ENCODE results near the gene STIL. TPM values are rescaled to one million over a fixed set of nuclear protein-coding genes. Genes with fewer than 3 reads are reported as not detected.
A peak's percentile ranks its signal among the peaks of the same experiment; 100 is the strongest.

STIL gene
- total and polyA plus RNA-seq, 2 of the 13 experiments (the other 11 are each of a cell fraction or from before 2014, with no cell fraction given) = 13.7 to 18.6 TPM

DNA sequence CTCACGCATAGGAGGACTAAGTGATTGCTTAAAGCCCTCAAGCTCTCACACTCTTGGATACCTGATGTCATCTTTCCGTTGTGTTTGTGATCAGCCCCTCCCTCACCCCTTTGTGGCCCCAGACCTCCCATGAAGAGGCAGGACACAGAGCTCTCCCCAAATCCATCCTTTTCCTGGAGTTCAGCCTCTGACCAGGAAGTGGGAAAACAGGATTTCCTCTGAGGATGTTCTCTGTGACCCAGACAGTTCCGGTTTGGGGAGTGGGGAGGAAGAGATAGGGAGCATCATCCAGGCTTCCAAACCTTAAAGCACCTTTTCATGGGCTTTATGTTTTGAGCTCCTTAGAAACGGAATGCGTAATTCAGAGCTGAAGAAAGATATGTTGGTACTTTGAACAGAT, 70.0 kb downstream of the STIL start (continued):
- TF ChIP-seq, protein P1, sequence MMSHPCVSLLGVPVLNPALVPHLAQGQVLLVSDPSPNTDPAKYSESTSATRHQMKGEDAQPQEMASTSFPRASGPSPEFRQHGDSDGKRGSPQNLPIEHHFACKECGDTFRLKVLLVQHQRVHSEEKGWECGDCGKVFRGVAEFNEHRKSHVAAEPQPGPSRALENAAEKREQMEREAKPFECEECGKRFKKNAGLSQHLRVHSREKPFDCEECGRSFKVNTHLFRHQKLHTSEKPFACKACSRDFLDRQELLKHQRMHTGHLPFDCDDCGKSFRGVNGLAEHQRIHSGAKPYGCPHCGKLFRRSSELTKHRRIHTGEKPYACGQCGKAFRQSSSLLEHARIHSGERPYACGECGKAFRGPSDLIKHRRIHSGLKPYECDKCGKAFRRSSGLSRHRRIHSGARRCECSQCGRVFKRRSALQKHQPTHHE (CRISPR knock-in tag; IDR thresholded peaks at IDR 0.05; ENCODE audit: borderline replicate concordance) = no peak
- no peak for TF ChIP-seq RXRB (CRISPR knock-in tag; IDR thresholded peaks at IDR 0.05; ENCODE audit: borderline replicate concordance)
- TF ChIP-seq NFYB (CRISPR knock-in tag; IDR thresholded peaks at IDR 0.05) = no peak
- no peak for TF ChIP-seq ATM (IDR thresholded peaks at IDR 0.05; ENCODE audit: borderline replicate concordance)
- no peak for TF ChIP-seq CEBPG (CRISPR knock-in tag; IDR thresholded peaks at IDR 0.05)
- no peak for TF ChIP-seq NFKBIZ (CRISPR knock-in tag; IDR thresholded peaks at IDR 0.05)
- no peak for TF ChIP-seq ZNF737 (CRISPR knock-in tag; IDR thresholded peaks at IDR 0.05; ENCODE audit: borderline replicate concordance)

DNA sequence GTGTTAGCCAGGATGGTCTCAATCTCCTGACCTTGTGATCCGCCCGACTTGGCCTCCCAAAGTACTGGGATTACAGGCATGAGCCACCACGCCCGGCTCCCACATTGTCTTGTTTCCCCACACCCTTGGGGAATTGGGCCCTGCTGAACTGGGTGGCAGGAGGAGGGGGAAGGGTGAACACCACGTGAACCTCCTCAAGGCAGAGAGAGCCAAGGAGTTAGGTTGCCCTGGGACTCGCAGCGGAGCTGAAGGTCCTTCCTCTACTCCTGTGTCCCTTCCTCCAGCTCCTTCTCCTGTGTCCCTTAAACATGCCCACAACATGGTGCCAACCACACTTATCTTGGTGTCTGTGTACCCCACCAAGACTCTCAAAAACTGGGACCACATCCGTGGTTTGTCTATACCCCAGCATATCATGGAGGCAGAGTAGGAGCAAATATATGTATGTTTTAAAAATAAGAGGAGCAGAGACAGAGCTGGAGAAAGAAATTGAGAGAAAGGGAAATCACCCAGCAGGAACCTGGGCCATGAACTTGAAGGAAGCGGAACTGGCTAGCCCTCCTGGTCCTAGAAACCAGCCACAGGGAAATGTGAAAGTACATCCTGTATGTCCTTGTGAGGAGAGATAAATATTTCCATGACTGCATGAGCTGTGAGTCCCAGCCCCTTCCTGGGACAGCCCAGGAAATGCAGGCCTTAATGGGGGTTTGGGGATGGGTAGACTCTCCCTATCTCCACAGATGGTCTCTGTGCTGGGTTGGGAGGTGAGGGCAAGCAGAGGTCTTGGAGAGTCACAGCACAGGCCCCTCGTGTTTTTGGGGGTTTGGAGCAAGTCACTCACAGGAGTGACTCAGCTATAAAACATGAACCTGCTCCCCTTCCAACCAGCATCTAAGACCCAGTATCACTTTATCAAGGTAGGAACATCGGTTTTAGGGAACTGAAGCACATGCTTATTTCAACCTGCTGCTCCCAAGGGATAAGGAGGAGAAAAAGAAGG, 72.5 kb downstream of the STIL start:
- H3K4me1 ChIP-seq (ENCODE audit: insufficient read depth, low read length) = peaks cover 15% of the 10 kb centered on the region
- H3K79me2 ChIP-seq (ENCODE audit: insufficient read depth, low read length) = no peaks in the 10 kb centered on the region
- peak overlapping the region; percentile 78 for H2AFZ ChIP-seq (ENCODE audit: low read length)
- H3K9ac ChIP-seq (ENCODE audit: insufficient read depth, low read depth, low read length) = no peak overlapping the region
- ATAC-seq (no peak), DNase-seq (ENCODE audit: low spot score) (no peak), FAIRE-seq (no peak)
- no peaks in the 10 kb centered on the region for H4K20me1 ChIP-seq (ENCODE audit: insufficient read depth, low read length)
- H3K4me2 ChIP-seq (ENCODE audit: low read depth, low read length) = peak overlapping the region; percentile 4; the same call in 1 of the 2 replicates
- CTCF ChIA-PET (ENCODE audit: low intra/inter-chr PET ratio, low total read pairs) = no interaction called here
- no peak overlapping the region for H3K4me3 ChIP-seq (replicated peaks in 1 of 3; ENCODE audit: insufficient read depth in 1 of 3, low read depth in 2 of 3, low read length in 3 of 3)
- no peaks in the 10 kb centered on the region for H3K9me3 ChIP-seq (ENCODE audit: low read length)
- no peak overlapping the region for H3K27ac ChIP-seq (ENCODE audit: extremely low read length, insufficient read depth, low read length)
- WGBS (ENCODE audit: low lambda C conversion rate) = 32% methylated on average over 11 of the region's 11 CpGs
- POLR2A ChIA-PET = interaction anchor here (1.0 kb wide), 1 partner anchor 49 kb away, joined by 3 read pairs; no protein-coding TSS in a partner anchor
- peaks cover under 1 to 40% of the 10 kb centered on the region in 2 experiments for H3K27me3 ChIP-seq (ENCODE audit: control insufficient read depth in 1 of 2, insufficient read depth in 2 of 2, low read length in 2 of 2)
- no peaks in the 10 kb centered on the region for H3K36me3 ChIP-seq (replicated peaks in 1 of 2; ENCODE audit: control insufficient read depth in 1 of 2, insufficient read depth in 2 of 2, low read length in 2 of 2)
- BruUV-seq (replicated peaks) = no TSS peak
- TF ChIP-seq, protein P2, sequence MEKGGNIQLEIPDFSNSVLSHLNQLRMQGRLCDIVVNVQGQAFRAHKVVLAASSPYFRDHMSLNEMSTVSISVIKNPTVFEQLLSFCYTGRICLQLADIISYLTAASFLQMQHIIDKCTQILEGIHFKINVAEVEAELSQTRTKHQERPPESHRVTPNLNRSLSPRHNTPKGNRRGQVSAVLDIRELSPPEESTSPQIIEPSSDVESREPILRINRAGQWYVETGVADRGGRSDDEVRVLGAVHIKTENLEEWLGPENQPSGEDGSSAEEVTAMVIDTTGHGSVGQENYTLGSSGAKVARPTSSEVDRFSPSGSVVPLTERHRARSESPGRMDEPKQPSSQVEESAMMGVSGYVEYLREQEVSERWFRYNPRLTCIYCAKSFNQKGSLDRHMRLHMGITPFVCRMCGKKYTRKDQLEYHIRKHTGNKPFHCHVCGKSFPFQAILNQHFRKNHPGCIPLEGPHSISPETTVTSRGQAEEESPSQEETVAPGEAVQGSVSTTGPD (CRISPR knock-in tag; IDR thresholded peaks at IDR 0.05) = no peak
- TF ChIP-seq NFE2L2 (IDR thresholded peaks at IDR 0.05; ENCODE audit: low read length) = peak; percentile 19; the same call in 1 of the 2 replicates
- intact Hi-C loops (cut with micrococcal nuclease; ENCODE audit: unreplicated experiment) = no loop called here
- in situ Hi-C loops (cut with HindIII; ENCODE audit: extremely low pct_ligation_motif_present, low pct_unique_long_range_greater_than_20kb) = no loop called here

Measured in HepG2 (cell line).